Activated T-cell treated with anti-CD3 and anti-CD28 coated beads, Interleukin-2, amount 50 U/mL, for 48 hours (primary cell): ENCODE results near the gene UGT2B15.
"Not testable (repeated sequence)": the region's sequence is repeated elsewhere in the genome, so short reads cannot be mapped to it uniquely, and the experiment has no call there.

Experiments used
- DNase-seq, 2 experiments: peaks; one replicate each; pipeline ENCODE4 v3.0.0-alpha.2; 2020

The UGT2B15 gene

GRCh38 chr4:68670479-68670939, at the start of gene UGT2B15:
Gene UGT2B15, minus strand, starts transcription at chr4:68670652. Its CDS starts 34 bp downstream, at chr4:68670618.
- not testable (repeated sequence) for DNase-seq

GRCh38 chr4:68719075-68719473, 48.6 kb upstream of the UGT2B15 start:
- DNase-seq, result no peak

- no peak for DNase-seq
Observed at GRCh38 chr4:68718447-68719074, 48.1 kb upstream of the UGT2B15 start.

GRCh38 chr4:68717999-68718398, 47.5 kb upstream of the UGT2B15 start:
- no peak for DNase-seq

- no peak for DNase-seq
Observed at GRCh38 chr4:68714400-68714799, 43.9 kb upstream of the UGT2B15 start.

GRCh38 chr4:68712207-68712606, 41.8 kb upstream of the UGT2B15 start:
- DNase-seq, result no peak

- no peak for DNase-seq
Observed at GRCh38 chr4:68708566-68708965, 38.1 kb upstream of the UGT2B15 start.

- not testable (repeated sequence) for DNase-seq
Observed at GRCh38 chr4:68703168-68703567, 32.7 kb upstream of the UGT2B15 start.

GRCh38 chr4:68700152-68700551, 29.7 kb upstream of the UGT2B15 start:
- DNase-seq, result no peak

GRCh38 chr4:68693325-68694075, 23.0 kb upstream of the UGT2B15 start:
- no peak for DNase-seq

GRCh38 chr4:68691186-68691585, 20.7 kb upstream of the UGT2B15 start:
- no peak for DNase-seq

- DNase-seq, result no peak
Observed at GRCh38 chr4:68683034-68683433, 12.6 kb upstream of the UGT2B15 start.

- DNase-seq, result not testable (repeated sequence)
Observed at GRCh38 chr4:68681298-68681697, 10.8 kb upstream of the UGT2B15 start.

GRCh38 chr4:68673143-68673542, 2.7 kb upstream of the UGT2B15 start:
- DNase-seq, result no peak

GRCh38 chr4:68671217-68671616, 765 bp upstream of the UGT2B15 start:
- not testable (repeated sequence) for DNase-seq

GRCh38 chr4:68668537-68669163, 1.8 kb downstream of the UGT2B15 start:
- not testable (repeated sequence) for DNase-seq

- not testable (repeated sequence) for DNase-seq
Observed at GRCh38 chr4:68667551-68667950, 2.9 kb downstream of the UGT2B15 start.

- DNase-seq, result not testable (repeated sequence)
Observed at GRCh38 chr4:68664721-68665120, 5.7 kb downstream of the UGT2B15 start.

GRCh38 chr4:68662836-68663574, 7.4 kb downstream of the UGT2B15 start:
- not testable (repeated sequence) for DNase-seq

GRCh38 chr4:68658672-68659071, 11.8 kb downstream of the UGT2B15 start:
- DNase-seq, result no peak

- not testable (repeated sequence) for DNase-seq
Observed at GRCh38 chr4:68657022-68657594, 13.3 kb downstream of the UGT2B15 start.

- DNase-seq, result not testable (repeated sequence)
Observed at GRCh38 chr4:68656445-68656973, 13.9 kb downstream of the UGT2B15 start.
